HepG2 (cell line): ENCODE data around the gene GNAS. TPM values are rescaled to one million over a fixed set of nuclear protein-coding genes. Genes with fewer than 3 reads are reported as not detected.

Experiments used
- ATAC-seq: fragments of 200-7000 bp; cut with Tn5 transposase; 3 replicates; pipeline ENCODE4 v1.9.1; 2020; ENCODE audit warnings: mild to moderate bottlenecking, moderate library complexity
- BruUV-seq: library from RNA; stranded (reverse); fragments of 400-500 nt; replicated peaks from 2 replicates; lab custom pipeline; 2021; lab: Mats Ljungman, UMichigan
- CTCF ChIA-PET: fragments of 300-600 bp; formaldehyde crosslinking; extraction: SDS; loops from one replicate; lab custom pipeline; 2021; ENCODE audit warnings: low total read pairs, inconsistent platforms, low intra/inter-chr PET ratio; lab: Yijun Ruan, JAX
- POLR2A ChIA-PET: fragments of 350-600 bp; sonication (Branson Sonifier 250); formaldehyde crosslinking; loops from one replicate; lab custom pipeline; 2020; ENCODE audit warnings: antibody characterized with exemption, inconsistent platforms; lab: Yijun Ruan, JAX
- DNase-seq: peaks from one replicate; pipeline ENCODE4 v3.0.0-alpha.2; 2015; ENCODE audit warnings: low spot score
- FAIRE-seq: peaks from 3 replicates; lab custom pipeline; 2011; peaks lifted over from hg19 to GRCh38; lab: Jason Lieb, UNC
- H2AFZ ChIP-seq: one replicate; pipeline ENCODE4 v1.6.1; 2011; ENCODE audit warnings: low read length, inconsistent platforms
- H3K27ac ChIP-seq: fragments of 300-600 bp; 3 replicates; pipeline ENCODE4 v1.8.0; 2011; ENCODE audit warnings: mixed run types, mild to moderate bottlenecking, mixed read lengths, low read length, inconsistent platforms; ENCODE audit not compliant: insufficient read depth; ENCODE audit errors: extremely low read length
- H3K27me3 ChIP-seq, 2 experiments: fragments of 200-600 bp in 1 of 2; 2 replicates in 1 of 2; 3 replicates in 1 of 2; pipeline versions ENCODE4 v1.6.0 to v1.8.0; 2011; ENCODE audit warnings: low read length in 2 of 2, mild to moderate bottlenecking in 2 of 2, moderate library complexity in 2 of 2, inconsistent platforms in 1 of 2; ENCODE audit not compliant: insufficient read depth in 2 of 2, control insufficient read depth in 1 of 2
- H3K36me3 ChIP-seq, 2 experiments: fragments of 200-600 bp in 1 of 2; replicated peaks in 1 of 2; 2 replicates in 1 of 2; 3 replicates in 1 of 2; pipeline versions ENCODE4 v1.5.1 to v1.8.0; 2011; ENCODE audit warnings: low read length in 2 of 2, inconsistent platforms in 1 of 2; ENCODE audit not compliant: insufficient read depth in 2 of 2, control insufficient read depth in 1 of 2
- H3K4me1 ChIP-seq: 2 replicates; pipeline ENCODE4 v1.5.1; 2012; ENCODE audit warnings: low read length, inconsistent platforms; ENCODE audit not compliant: insufficient read depth
- H3K4me2 ChIP-seq: 2 replicates; pipeline ENCODE4 v1.6.0; 2011; ENCODE audit warnings: low read depth, low read length, inconsistent platforms
- H3K4me3 ChIP-seq, 3 experiments: fragments of 200-600 bp in 1 of 3; sonication (generic), shearing (Covaris generic) in 1 of 3; replicated peaks in 1 of 3; 2 replicates each; pipeline ENCODE4 v1.5.1; 2011 to 2016; ENCODE audit warnings: low read length in 3 of 3, inconsistent platforms in 2 of 3, low read depth in 2 of 3, mild to moderate bottlenecking in 2 of 3, control low read depth in 1 of 3, mixed read lengths in 1 of 3; ENCODE audit not compliant: insufficient read depth in 1 of 3
- H3K79me2 ChIP-seq: one replicate; pipeline ENCODE4 v1.6.1; 2011; ENCODE audit warnings: low read length, inconsistent platforms; ENCODE audit not compliant: insufficient read depth
- H3K9ac ChIP-seq: 2 replicates; pipeline ENCODE4 v1.6.0; 2011; ENCODE audit warnings: mild to moderate bottlenecking, low read depth, low read length, inconsistent platforms; ENCODE audit not compliant: insufficient read depth
- H3K9me3 ChIP-seq: 2 replicates; pipeline ENCODE4 v1.5.1; 2012; ENCODE audit warnings: mild to moderate bottlenecking, low read length
- H4K20me1 ChIP-seq: 2 replicates; pipeline ENCODE4 v1.6.0; 2011; ENCODE audit warnings: inconsistent platforms, mild to moderate bottlenecking, low read length, moderate library complexity; ENCODE audit not compliant: insufficient read depth
- ATF4 ChIP-seq, 2 experiments: fragments of 450-650 bp in 1 of 2; sonication (generic) in 1 of 2; formaldehyde crosslinking; IDR thresholded peaks; 2 replicates each; pipeline versions ENCODE4 v1.5.0 to v1.8.0; 2020 to 2022; ENCODE audit warnings: mild to moderate bottlenecking in 1 of 2, missing genetic modification reagents in 1 of 2
- CREB1 ChIP-seq, 2 experiments: fragments of 450-650 bp in 1 of 2; IDR thresholded peaks; 2 replicates each; pipeline ENCODE4 v1.6.1; 2016 to 2017; ENCODE audit warnings: control low read depth in 1 of 2, mild to moderate bottlenecking in 1 of 2, missing compliant biosample characterization in 1 of 2, missing genetic modification characterization in 1 of 2
- E2F5 ChIP-seq: sonication (generic); formaldehyde crosslinking; conservative IDR thresholded peaks from 2 replicates; pipeline ENCODE4 v1.4.0; 2020; ENCODE audit warnings: missing genetic modification reagents
- HNRNPL ChIP-seq: fragments of 200-400 bp; formaldehyde crosslinking; IDR thresholded peaks from 2 replicates; pipeline ENCODE4 v1.6.1; 2017; ENCODE audit warnings: mild to moderate bottlenecking, low read depth, low read length
- ISX ChIP-seq: sonication (generic); formaldehyde crosslinking; conservative IDR thresholded peaks from 2 replicates; pipeline ENCODE4 v1.5.0; 2020; ENCODE audit warnings: missing genetic modification reagents
- KDM5A ChIP-seq: fragments of 200-600 bp; sonication (generic); IDR thresholded peaks from 2 replicates; pipeline ENCODE4 v1.7.0; 2018; ENCODE audit warnings: antibody characterized with exemption, mild to moderate bottlenecking, low read length, borderline replicate concordance
- SOX6 ChIP-seq, 2 experiments: fragments of 450-650 bp in 1 of 2; sonication (generic) in 1 of 2; formaldehyde crosslinking in 1 of 2; IDR thresholded peaks; 2 replicates each; pipeline versions ENCODE4 v1.4.0 to v1.6.1; 2017 to 2020; ENCODE audit warnings: antibody characterized with exemption in 1 of 2, mild to moderate bottlenecking in 1 of 2, missing genetic modification reagents in 1 of 2
- ZBTB20 ChIP-seq: sonication (generic); formaldehyde crosslinking; IDR thresholded peaks from 2 replicates; pipeline ENCODE4 v1.8.1; 2023; ENCODE audit warnings: missing genetic modification reagents, low read depth, mild to moderate bottlenecking, borderline replicate concordance
- ZC3H13 ChIP-seq: sonication (generic); formaldehyde crosslinking; IDR thresholded peaks from 2 replicates; pipeline ENCODE4 v1.8.1; 2023; ENCODE audit warnings: mild to moderate bottlenecking, missing genetic modification reagents, moderate library complexity
- ZNF563 ChIP-seq: sonication (generic); formaldehyde crosslinking; IDR thresholded peaks from 2 replicates; pipeline ENCODE4 v1.8.0; 2022; ENCODE audit warnings: mild to moderate bottlenecking, moderate library complexity, missing genetic modification reagents
- ZNF768 ChIP-seq: sonication (generic); formaldehyde crosslinking; IDR thresholded peaks from 2 replicates; pipeline ENCODE4 v1.4.0; 2020; ENCODE audit warnings: missing genetic modification reagents
- ZNF816 ChIP-seq: sonication (generic); formaldehyde crosslinking; IDR thresholded peaks from 2 replicates; pipeline ENCODE4 v1.8.0; 2022; ENCODE audit warnings: missing genetic modification reagents, mild to moderate bottlenecking, borderline replicate concordance
- WGBS: methylation state at CpG from one replicate; pipeline ENCODE4 v1.1.6; 2017; ENCODE audit warnings: low lambda C conversion rate; 5-methylcytosine and 5-hydroxymethylcytosine counted together
- in situ Hi-C: cut with HindIII; loops from 2 replicates; pipeline ENCODE4 v1.10.0; 2017; ENCODE audit warnings: low pct_unique_long_range_greater_than_20kb; ENCODE audit not compliant: extremely low pct_ligation_motif_present
- intact Hi-C: fragments of 100-400 bp; cut with micrococcal nuclease; formaldehyde crosslinking; loops from one replicate; pipeline ENCODE4 v1.10.0; 2022; ENCODE audit not compliant: unreplicated experiment
- polyA plus RNA-seq, 8 experiments: library from polyadenylated mRNA; depleted of rRNA in 3 of 8; stranded (reverse) in 7 of 8; unstranded in 1 of 8; fragments of >200 nt; fragmentation: Illumina TruSeq in 4 of 8; extraction: Trizol in 4 of 8; gene quantifications; 2 replicates each; pipeline versions ENCODE4 v1.2.1 to v1.2.3, GENCODE V29; 2011 to 2016; ENCODE audit warnings: low read depth in 4 of 8, missing spikeins in 1 of 8, mixed read lengths in 1 of 8; ENCODE audit not compliant: insufficient read depth in 1 of 8
- total RNA-seq, 5 experiments: library from RNA; depleted of rRNA; stranded (reverse); fragments of >200 nt; fragmentation: Illumina TruSeq; extraction: Trizol; gene quantifications; 2 replicates each; pipeline ENCODE4 v1.2.3, GENCODE V29; 2016; ENCODE audit warnings: low read depth in 1 of 5
- TF ChIP-seq, protein P1 (sequence below): IDR thresholded peaks from 2 replicates; pipeline ENCODE4 v1.6.1; 2016; ENCODE audit warnings: mild to moderate bottlenecking
- TF ChIP-seq, protein P2 (sequence below): sonication (generic); formaldehyde crosslinking; IDR thresholded peaks from 2 replicates; pipeline ENCODE4 v1.5.1; 2020; ENCODE audit warnings: missing genetic modification reagents, mild to moderate bottlenecking, borderline replicate concordance
- TF ChIP-seq, protein P3 (sequence below): sonication (generic); formaldehyde crosslinking; IDR thresholded peaks from 2 replicates; pipeline ENCODE4 v1.8.0; 2022; ENCODE audit warnings: mild to moderate bottlenecking, missing genetic modification reagents, moderate library complexity

The GNAS gene
- total and polyA plus RNA-seq, 2 of the 13 experiments (the other 11 are each of a cell fraction or from before 2014, with no cell fraction given): 407 to 1,008 TPM

DNA sequence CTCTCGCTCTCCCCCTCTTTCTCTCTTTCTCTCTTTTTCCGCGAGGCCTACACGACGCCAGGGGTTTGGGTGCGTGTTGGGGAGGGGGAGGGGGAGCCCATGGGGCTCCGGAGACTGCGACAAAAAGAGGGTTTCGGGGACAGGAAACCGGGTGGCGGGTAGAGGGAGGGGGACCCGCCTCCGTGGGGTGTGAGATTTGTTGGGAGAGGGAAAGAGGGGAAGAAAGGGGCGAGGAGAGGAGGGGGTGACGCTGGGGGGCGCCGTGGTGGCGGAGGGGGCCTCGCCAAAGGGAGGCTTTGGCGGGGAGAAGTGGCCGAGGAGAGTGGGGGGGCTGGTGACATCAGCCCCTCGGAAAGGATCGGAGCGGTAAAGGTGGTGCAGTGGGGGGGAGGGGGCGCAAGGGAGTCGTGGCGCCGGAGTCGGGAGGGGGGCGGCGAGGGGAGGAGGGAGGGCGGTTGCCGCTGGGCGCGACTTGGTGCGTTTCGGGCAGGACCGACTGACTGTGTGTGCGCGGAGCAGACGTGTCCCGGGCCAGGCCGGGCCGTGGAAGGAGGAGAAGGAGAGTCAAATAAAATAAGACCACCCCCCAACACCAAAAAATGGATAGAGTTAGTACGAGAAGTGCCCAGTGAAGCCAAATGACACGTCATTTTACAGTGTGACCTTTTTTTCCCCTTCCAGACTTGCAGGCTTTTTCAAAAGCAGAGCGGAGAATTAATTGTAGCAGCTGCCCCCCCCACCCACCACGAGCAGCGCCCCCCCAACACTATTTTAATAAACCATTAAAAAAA, 39.8 kb downstream of the GNAS start:
- in situ Hi-C loops (loop anchor here (5.0 kb wide), 1 partner anchor 90 kb away; the partner anchor contains the start of gene NELFCD), intact Hi-C loops (loop anchor here (2.0 to 10.0 kb wide), 3 partner anchors 90 to 238 kb away; partner anchors contain the start of genes ATP5F1E, NELFCD and STX16)
- H3K36me3 ChIP-seq: peaks cover 7 to 22% of the 10 kb centered on the region in 2 experiments; a peak in 4 of 5 replicates
- H4K20me1 ChIP-seq: peaks cover 45% of the 10 kb centered on the region
- H3K27me3 ChIP-seq: no peaks in the 10 kb centered on the region; a peak in 1 of 5 replicates
- ATAC-seq: peak; percentile 24
- BruUV-seq: no TSS peak
- ChIA-PET POLR2A (interaction anchor here (1.3 to 1.4 kb wide), 3 partner anchors 8 to 140 kb away, joined by 3 to 12 read pairs (median 3); partner anchors contain the start of gene ATP5F1E), CTCF (no interaction called here)
- peak overlapping the region; percentile 81 for H3K4me2 ChIP-seq
- peaks cover 54% of the 10 kb centered on the region for H3K79me2 ChIP-seq
- DNase-seq: peak; percentile 73
- WGBS: 1% methylated on average over 49 of the region's 49 CpGs
- no peaks in the 10 kb centered on the region for H3K9me3 ChIP-seq
- peak; percentile 21 for FAIRE-seq
- peak overlapping the region; percentile 86 to 98 (median 91) for H3K4me3 ChIP-seq
- no peak overlapping the region for H2AFZ ChIP-seq
- H3K9ac ChIP-seq: peak overlapping the region; percentile 89
- H3K4me1 ChIP-seq: peaks cover 47% of the 10 kb centered on the region
- H3K27ac ChIP-seq: peak overlapping the region; percentile 95
- TF ChIP-seq ZNF768 (CRISPR knock-in tag) (peak; percentile 33; the same call in 1 of the 2 replicates), ZNF816 (CRISPR knock-in tag) (peak; percentile 70; the same call in 1 of the 2 replicates), ZBTB20 (CRISPR knock-in tag) (peak; percentile 63; the same call in 1 of the 2 replicates), HNRNPL (0 out of 2 replicates have a peak, but pooled peaks have one; percentile 23), ZC3H13 (CRISPR knock-in tag) (0 out of 2 replicates have a peak, but pooled peaks have one; percentile 17), E2F5 (CRISPR knock-in tag) (0 out of 2 replicates have a peak, but pooled peaks have one; percentile 36), ATF4 (CRISPR knock-in tag; IDR thresholded peaks at IDR 0.05) (peak in 1 of 2 experiments; percentile 32; a peak in 1 of 4 replicates), ISX (CRISPR knock-in tag) (no peak), KDM5A (peak; percentile 79; the same call in 1 of the 2 replicates), ZNF563 (CRISPR knock-in tag) (peak; percentile 73; the same call in 1 of the 2 replicates), CREB1 (IDR thresholded peaks at IDR 0.05) (peak; percentile 58; the same call in 1 of the 2 replicates), CREB1 (CRISPR knock-in tag; IDR thresholded peaks at IDR 0.05) (no peak), SOX6 (IDR thresholded peaks at IDR 0.05) (no peak), SOX6 (CRISPR knock-in tag; IDR thresholded peaks at IDR 0.05) (peak; percentile 31; the same call in 1 of the 2 replicates)
- TF ChIP-seq, protein P1, sequence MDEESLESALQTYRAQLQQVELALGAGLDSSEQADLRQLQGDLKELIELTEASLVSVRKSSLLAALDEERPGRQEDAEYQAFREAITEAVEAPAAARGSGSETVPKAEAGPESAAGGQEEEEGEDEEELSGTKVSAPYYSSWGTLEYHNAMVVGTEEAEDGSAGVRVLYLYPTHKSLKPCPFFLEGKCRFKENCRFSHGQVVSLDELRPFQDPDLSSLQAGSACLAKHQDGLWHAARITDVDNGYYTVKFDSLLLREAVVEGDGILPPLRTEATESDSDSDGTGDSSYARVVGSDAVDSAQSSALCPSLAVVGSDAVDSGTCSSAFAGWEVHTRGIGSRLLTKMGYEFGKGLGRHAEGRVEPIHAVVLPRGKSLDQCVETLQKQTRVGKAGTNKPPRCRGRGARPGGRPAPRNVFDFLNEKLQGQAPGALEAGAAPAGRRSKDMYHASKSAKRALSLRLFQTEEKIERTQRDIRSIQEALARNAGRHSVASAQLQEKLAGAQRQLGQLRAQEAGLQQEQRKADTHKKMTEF (CRISPR knock-in tag): peak; percentile 67
- TF ChIP-seq, protein P2, sequence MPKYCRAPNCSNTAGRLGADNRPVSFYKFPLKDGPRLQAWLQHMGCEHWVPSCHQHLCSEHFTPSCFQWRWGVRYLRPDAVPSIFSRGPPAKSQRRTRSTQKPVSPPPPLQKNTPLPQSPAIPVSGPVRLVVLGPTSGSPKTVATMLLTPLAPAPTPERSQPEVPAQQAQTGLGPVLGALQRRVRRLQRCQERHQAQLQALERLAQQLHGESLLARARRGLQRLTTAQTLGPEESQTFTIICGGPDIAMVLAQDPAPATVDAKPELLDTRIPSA (CRISPR knock-in tag): 0 out of 2 replicates have a peak, but pooled peaks have one; percentile 10
- TF ChIP-seq, protein P3, sequence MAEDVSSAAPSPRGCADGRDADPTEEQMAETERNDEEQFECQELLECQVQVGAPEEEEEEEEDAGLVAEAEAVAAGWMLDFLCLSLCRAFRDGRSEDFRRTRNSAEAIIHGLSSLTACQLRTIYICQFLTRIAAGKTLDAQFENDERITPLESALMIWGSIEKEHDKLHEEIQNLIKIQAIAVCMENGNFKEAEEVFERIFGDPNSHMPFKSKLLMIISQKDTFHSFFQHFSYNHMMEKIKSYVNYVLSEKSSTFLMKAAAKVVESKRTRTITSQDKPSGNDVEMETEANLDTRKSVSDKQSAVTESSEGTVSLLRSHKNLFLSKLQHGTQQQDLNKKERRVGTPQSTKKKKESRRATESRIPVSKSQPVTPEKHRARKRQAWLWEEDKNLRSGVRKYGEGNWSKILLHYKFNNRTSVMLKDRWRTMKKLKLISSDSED: no peak
